ENCODE measurements around the gene NCKAP5L. TPM values are rescaled to one million over a fixed set of nuclear protein-coding genes. Genes with fewer than 3 reads are reported as not detected.

Gene NCKAP5L
- total and polyA plus RNA-seq, 9 of the 15 experiments (the other 6 are each of a cell fraction or from before 2014, with no cell fraction given) = 0.01 to 14.4 (median 3.7) TPM

DNA sequence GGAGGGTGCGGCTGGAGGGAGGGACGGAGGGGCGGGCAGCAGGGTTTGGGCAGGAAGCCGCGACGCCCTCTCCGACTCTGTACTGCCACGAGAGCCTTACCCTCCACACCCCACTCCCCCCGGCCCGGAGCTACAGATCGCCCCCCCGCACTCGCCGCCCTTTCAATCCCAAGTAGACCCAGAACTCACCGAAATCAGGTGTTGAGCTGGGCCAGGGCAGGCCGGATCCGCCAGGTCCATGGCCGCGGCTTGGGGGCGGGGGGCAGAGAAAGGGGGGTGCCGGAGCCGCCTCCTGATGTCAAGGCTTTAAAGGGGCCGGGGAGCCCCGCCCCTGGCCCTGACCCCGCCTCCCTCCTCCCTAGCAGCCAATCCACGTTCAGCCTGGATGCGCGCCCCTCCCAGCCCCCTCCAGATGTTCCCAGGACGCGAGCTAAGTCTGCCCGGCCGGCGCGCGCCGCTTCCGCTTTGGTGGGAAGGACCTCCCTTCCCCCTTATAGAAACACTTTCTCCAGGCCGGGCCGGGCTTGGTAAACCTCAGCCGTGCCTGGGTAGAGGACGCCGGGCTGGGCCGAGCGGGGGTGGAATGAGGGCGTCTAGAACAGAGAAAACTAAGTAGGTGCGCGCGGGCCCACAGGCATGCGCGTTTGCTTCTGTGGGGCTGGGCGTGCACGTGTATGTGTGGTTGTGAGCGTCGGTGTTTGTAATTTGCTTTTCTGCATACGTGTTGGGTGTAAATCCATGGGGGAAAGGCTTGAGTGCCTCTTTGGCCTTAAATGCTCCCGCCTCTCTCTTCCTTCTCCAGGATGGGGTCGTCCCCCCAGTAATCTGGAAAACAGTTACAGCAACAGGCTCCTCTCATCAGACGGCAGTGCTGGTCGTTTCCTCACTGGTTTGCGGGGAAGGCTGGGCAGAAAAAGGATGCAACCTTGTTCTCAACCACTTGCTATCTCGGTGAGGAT, at the start of gene NCKAP5L (continued):
- TF ChIP-seq CTCFL (IDR thresholded peaks at IDR 0.05; ENCODE audit: borderline replicate concordance, insufficient read depth, low read depth, low read length, poor library complexity, severe bottlenecking) (no peak), THAP12 (CRISPR knock-in tag; IDR thresholded peaks at IDR 0.05) (no peak), TCF3 (CRISPR knock-in tag; IDR thresholded peaks at IDR 0.05) (peak; percentile 4; the same call in 1 of the 2 replicates), ZNF140 (CRISPR knock-in tag; IDR thresholded peaks at IDR 0.05) (no peak), BRCA1 (IDR thresholded peaks at IDR 0.05) (no peak), BRCA1 (CRISPR knock-in tag; IDR thresholded peaks at IDR 0.05) (no peak), ZNF431 (CRISPR knock-in tag; IDR thresholded peaks at IDR 0.05) (peak; percentile 87), BHLHE40 (IDR thresholded peaks at IDR 0.05; ENCODE audit: low read length) (peak; percentile 85), TBP (optimal IDR thresholded peaks at IDR 0.05; ENCODE audit: low read depth, low read length) (peak; percentile 74), NR2C2 (CRISPR knock-in tag; IDR thresholded peaks at IDR 0.05) (peak; percentile 65), NR2C2 (tag; IDR thresholded peaks at IDR 0.05) (peak; percentile 82), FOXA1 (IDR thresholded peaks at IDR 0.05; ENCODE audit: borderline replicate concordance) (no peak), NKRF (IDR thresholded peaks at IDR 0.05; ENCODE audit: borderline replicate concordance) (peak; percentile 92; the same call in 1 of the 2 replicates)
- TF ChIP-seq, protein P1, sequence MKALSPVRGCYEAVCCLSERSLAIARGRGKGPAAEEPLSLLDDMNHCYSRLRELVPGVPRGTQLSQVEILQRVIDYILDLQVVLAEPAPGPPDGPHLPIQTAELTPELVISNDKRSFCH (CRISPR knock-in tag; IDR thresholded peaks at IDR 0.05) = no peak
- TF ChIP-seq, protein P1 (tag; IDR thresholded peaks at IDR 0.05) = no peak

Measured in K562 (cell line).